ENCODE measurements around the gene LMOD3.

LMOD3 gene

GRCh38 chr3:69090021-69090420, 32.4 kb downstream of the LMOD3 start:
- DNase-seq = no peak

GRCh38 chr3:69088063-69088462, 34.3 kb downstream of the LMOD3 start:
- DNase-seq = peak in 1 of 2 experiments; percentile 35

- no peak for DNase-seq
Observed at GRCh38 chr3:69087030-69087791, 35.2 kb downstream of the LMOD3 start.

GRCh38 chr3:69085833-69086722, 36.3 kb downstream of the LMOD3 start:
- peak; percentile 77 to 85 for DNase-seq

GRCh38 chr3:69085168-69085832, 37.1 kb downstream of the LMOD3 start:
- peak in 1 of 2 experiments; percentile 22 for DNase-seq

GRCh38 chr3:69084326-69085167, 37.8 kb downstream of the LMOD3 start, which contains the start of gene ARL6IP5:
Gene ARL6IP5 (plus strand): TSS chr3:69084937. CDS start chr3:69085048, 111 bp downstream.
- DNase-seq = peak; percentile 99 to 100

- peak; percentile 63 for DNase-seq
Observed at GRCh38 chr3:69082805-69083204, 39.6 kb downstream of the LMOD3 start.

GRCh38 chr3:69082361-69082760, 40.0 kb downstream of the LMOD3 start:
- no peak for DNase-seq

GRCh38 chr3:69081583-69082262, 40.7 kb downstream of the LMOD3 start:
- no peak for DNase-seq

- DNase-seq = peak; percentile 89 to 90
Observed at GRCh38 chr3:69080233-69080920, 42.0 kb downstream of the LMOD3 start, which contains the start of gene UBA3. Gene UBA3 (minus strand): TSS chr3:69080365. CDS start chr3:69080353, 12 bp downstream.

- no peak for DNase-seq
Observed at GRCh38 chr3:69079269-69080159, 42.9 kb downstream of the LMOD3 start.

- DNase-seq = no peak
Observed at GRCh38 chr3:69072928-69073327, 49.5 kb downstream of the LMOD3 start.

GRCh38 chr3:69066121-69066520, 56.3 kb downstream of the LMOD3 start:
- DNase-seq = no peak

- DNase-seq = peak; percentile 21 to 29
Observed at GRCh38 chr3:69065318-69065964, 57.0 kb downstream of the LMOD3 start.

- DNase-seq = no peak
Observed at GRCh38 chr3:69063636-69064035, 58.8 kb downstream of the LMOD3 start.

GRCh38 chr3:69059688-69060087, 62.7 kb downstream of the LMOD3 start:
- no peak for DNase-seq

GRCh38 chr3:69058947-69059224, 63.5 kb downstream of the LMOD3 start:
- DNase-seq = no peak

GRCh38 chr3:69058180-69058946, 64.0 kb downstream of the LMOD3 start:
- peak; percentile 80 to 88 for DNase-seq

Data from Kasumi-1 (cell line).